GM19463 (cell line): ENCODE measurements around the gene FBLN7.
"Not testable (repeated sequence)": the region's sequence is repeated elsewhere in the genome, so short reads cannot be mapped to it uniquely, and the experiment has no call there.

ENCODE experiments used
- ATAC-seq: cut with Tn5 transposase; IDR thresholded peaks from one replicate; pipeline ENCODE4 v1.9.1; 2021; ENCODE audit warnings: mild to moderate bottlenecking, moderate library complexity; ENCODE audit not compliant: unreplicated experiment

FBLN7 gene

DNA sequence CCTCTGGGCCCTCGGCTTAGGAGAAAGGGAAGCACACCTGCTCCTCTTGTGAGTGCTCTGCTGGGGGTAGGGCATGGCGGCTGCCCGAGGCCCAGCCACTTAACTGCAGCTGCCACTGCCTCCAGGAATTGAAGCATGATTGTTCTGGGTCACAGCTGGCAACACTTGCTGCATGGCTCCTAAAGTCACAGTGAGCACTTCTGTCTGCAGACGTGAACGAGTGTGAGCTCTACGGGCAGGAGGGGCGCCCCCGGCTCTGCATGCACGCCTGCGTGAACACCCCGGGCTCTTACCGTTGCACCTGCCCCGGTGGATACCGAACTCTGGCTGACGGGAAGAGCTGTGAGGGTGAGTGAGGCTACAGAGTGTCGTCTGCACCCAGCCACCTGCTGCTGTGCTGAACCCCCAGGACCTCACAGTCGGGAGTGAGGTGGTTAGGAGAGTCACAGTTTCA lies 44.4 kb downstream of the FBLN7 start:
- no peak for ATAC-seq

- no peak for ATAC-seq
Measured at GRCh38 chr2:112183327-112184025, 45.3 kb downstream of the FBLN7 start.

GRCh38 chr2:112184121-112184520 lies 45.9 kb downstream of the FBLN7 start:
- no peak for ATAC-seq

- no peak for ATAC-seq
Measured at GRCh38 chr2:112185131-112185530, 46.9 kb downstream of the FBLN7 start.

DNA sequence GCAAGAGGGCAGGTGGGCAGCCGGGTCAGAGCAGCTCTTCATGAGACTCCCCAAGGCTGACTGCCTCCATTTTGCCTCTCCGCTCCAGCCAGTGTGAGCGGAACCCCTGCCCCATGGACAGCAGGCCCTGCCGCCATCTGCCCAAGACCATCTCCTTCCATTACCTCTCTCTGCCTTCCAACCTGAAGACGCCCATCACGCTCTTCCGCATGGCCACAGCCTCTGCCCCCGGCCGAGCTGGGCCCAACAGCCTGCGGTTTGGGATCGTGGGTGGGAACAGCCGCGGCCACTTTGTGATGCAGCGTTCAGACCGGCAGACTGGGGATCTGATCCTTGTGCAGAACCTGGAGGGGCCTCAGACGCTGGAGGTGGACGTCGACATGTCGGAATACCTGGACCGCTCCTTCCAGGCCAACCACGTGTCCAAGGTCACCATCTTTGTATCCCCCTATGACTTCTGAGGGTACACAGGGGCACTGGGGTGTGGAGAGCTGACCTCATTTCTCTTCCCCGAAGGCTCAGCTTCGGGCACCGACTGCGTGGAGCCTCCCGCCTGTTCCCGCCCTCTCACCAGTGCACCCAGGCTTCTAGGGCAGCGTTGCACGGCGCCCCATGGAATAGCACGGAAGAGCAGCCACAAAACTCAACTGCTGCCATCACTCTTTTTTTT lies 49.0 kb downstream of the FBLN7 start:
- ATAC-seq: no peak

- ATAC-seq: no peak
Measured at GRCh38 chr2:112187805-112188596, 49.8 kb downstream of the FBLN7 start.

DNA sequence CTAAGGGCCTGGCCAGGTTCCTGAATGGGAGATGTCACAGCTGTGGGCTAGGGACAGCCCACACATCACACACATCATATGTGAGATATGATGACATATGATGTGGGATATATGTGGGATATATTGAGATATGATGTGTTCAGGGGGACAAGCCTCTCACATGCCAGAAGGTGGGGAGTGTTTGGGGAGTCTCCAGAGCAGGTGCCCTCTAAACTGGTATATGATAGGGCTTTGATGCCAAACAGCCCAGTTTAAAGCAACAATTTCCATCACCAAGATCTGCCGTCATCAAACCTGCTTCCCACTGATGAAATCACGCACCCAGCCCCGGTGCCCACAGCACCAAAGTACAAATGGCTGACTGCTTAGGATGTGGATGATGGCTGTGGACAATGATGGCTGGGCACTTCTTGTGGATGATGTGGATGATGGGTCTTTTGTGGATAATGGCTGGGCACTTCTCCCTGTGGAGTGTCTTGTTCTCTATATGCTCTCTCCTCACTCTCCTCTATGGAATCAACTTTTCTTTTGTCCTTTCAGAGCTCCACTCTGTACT lies 50.9 kb downstream of the FBLN7 start:
- ATAC-seq: no peak

GRCh38 chr2:112194028-112194427 lies 55.8 kb downstream of the FBLN7 start:
- ATAC-seq: no peak

GRCh38 chr2:112194482-112194881 lies 56.3 kb downstream of the FBLN7 start:
- no peak for ATAC-seq

DNA sequence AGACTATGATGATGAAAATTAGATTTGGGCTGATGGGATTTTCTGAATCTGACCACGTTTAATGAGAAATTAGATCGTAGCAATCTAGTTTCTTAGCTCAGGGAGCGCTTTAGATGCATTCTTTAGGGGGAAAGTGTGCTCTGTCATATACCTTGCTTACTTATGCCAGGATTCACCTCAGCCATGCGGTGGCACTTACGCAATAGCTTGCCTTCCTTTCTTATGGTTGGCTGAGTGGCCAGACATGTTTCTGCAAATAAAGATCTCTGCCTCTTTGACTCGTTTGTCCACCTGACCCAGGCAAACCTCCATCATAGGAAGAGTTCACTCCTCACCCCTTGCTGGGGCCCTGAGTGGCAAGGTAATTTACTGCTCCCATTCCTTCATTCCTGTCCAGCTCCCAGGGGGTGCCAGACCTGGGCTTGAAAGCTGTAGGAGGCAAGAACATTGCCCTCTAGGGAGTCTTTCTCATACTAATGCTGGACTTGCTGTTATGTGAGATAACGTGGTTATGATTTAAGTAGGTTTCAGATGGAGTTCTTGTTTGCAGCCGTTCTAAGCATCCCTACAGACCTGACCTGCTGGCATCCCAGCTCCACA lies 57.1 kb downstream of the FBLN7 start:
- ATAC-seq: no peak

GRCh38 chr2:112195950-112196349 lies 57.8 kb downstream of the FBLN7 start:
- ATAC-seq: no peak

DNA sequence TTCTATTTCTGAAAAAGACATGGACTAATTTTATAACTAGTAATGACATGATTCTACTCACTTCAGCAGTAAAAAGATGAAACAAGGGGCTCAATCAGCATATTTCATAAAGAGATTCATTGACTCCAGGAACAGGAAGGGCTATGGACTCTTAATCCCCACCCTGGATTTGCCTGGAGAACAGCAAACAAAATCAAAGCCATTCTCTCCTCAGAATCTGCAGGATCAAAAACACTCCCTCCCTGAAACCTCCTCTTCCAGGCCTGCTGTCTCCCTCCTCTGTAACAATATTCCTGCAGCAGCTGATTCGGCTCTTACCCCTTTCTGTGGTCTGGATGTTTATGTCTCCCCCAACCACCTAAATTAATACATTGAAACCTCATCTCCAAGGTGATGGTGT lies 59.7 kb downstream of the FBLN7 start:
- ATAC-seq: no peak

GRCh38 chr2:112198780-112199179 lies 60.6 kb downstream of the FBLN7 start:
- ATAC-seq: no peak

GRCh38 chr2:112199188-112199587 lies 61.0 kb downstream of the FBLN7 start:
- no peak for ATAC-seq

DNA sequence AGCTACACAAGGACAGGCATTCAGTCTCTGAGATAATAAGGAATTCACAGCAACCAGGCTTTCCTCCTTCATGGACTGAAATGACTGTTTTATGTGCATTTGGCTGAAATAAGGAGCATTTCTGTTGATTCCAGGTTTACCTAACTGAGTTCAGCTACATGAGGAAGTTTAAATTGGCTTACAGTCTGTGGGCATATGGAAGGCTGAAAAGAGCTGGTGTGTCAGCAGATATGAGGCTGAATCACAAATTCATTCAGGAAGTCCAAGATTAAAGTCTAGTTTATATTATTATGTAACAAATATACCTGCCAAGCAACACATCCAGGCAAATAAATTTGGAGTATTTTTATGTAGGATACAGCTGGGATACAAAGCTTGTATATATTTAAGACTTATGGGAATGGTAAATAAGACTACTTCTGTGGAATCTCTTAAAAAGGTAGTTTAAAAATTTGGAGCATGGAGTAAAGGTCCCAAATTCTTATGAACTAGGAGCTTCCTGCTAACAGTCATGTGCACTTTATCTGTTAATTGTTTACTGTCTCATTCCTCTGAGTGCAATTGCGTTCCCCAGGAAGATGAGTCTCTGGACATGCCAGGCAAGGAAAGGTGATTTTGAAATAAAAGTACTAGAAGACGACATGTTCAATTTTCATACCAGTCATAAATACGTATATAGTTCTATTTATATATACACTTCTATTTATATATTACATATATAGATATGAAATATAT lies 63.7 kb downstream of the FBLN7 start:
- ATAC-seq: no peak

DNA sequence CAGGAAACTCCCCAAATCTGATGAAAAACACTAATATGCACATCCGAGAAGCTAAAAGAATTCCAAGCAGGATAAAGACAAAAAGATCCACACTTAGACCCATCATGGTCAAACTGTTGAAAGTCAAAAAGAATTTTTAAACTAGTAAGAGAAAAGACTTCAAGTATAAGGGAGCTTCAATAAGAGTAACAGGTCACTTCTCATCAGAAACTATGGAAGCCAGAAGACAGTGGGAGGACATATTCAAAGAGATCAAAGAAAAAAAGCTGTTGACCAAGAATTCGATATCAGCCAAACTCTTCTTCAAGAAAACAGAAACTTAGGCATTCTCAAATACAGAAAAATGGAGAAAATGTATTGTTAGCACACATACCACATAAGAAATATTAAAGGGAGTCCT lies 66.2 kb downstream of the FBLN7 start:
- no peak for ATAC-seq

DNA sequence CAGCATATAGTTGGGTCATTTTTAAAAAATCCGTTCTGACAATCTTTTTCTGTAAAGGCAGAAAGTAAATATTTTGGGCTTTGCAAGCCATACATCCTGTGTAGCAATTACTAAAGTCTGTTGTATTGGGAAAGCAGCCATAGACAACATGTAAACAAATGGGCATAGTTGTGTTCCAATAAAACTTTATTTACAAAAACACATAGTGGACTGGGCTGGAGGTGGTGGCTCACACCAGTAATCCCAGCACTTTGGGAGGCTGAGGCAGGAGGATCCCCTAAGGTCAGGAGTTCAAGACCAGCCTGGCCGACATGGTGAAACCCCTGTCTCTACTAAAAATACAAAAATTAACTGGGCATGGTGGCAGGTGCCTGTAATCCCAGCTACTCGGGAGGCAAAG lies 69.7 kb downstream of the FBLN7 start:
- not testable (repeated sequence) for ATAC-seq

- no peak for ATAC-seq
Measured at GRCh38 chr2:112216167-112216566, 78.0 kb downstream of the FBLN7 start.

DNA sequence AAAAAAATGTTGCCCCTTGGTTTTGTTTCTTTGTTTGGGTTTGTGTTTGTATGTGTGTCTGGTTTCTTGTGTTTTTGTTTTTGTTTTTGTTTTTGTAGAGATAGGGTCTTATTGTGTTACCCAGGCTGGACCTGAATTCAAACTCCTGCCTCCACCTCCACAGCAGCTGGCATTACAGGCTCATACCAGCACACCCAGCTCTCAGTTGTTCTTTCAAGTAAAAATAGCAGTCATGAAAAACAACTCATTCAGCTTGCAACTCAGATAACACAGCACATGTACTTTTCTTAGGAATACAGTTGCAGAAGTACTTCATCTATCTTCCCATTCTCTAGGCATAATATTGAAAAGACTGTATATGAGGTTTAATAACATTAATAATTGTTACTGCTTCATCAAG lies 79.7 kb downstream of the FBLN7 start:
- ATAC-seq: no peak

DNA sequence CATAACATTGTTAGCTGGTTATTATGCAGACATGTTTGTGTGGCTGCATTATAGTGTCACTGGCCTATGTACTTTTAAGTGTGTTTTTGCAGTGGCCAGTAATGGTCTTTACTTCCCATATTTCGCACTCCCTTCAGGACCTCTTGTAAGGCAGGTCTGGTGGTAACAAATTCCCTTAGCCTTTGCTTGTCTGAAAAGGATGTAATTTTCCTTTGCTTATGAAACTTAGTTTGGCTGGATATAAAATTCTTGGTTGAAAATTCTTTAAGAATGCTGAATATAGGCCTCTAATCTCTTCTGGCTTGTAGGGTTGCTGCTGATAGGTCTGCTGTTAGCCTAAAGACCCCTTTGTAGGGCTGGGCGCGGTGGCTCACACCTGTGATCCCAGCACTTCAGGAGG lies 82.0 kb downstream of the FBLN7 start:
- ATAC-seq: no peak
